Stimulated activated CD8-positive, alpha-beta memory T cell treated with anti-CD3 and anti-CD28 coated beads, Interleukin-2, amount 100 ng/mL, for 1 hour (primary cell): ENCODE results near the gene ATF5.

Source experiments
- DNase-seq, 2 donors: peaks; one replicate each; pipeline ENCODE4 v3.0.0-alpha.2; 2020; ENCODE audit warnings: low read depth in 2 of 2

ATF5 gene

DNA sequence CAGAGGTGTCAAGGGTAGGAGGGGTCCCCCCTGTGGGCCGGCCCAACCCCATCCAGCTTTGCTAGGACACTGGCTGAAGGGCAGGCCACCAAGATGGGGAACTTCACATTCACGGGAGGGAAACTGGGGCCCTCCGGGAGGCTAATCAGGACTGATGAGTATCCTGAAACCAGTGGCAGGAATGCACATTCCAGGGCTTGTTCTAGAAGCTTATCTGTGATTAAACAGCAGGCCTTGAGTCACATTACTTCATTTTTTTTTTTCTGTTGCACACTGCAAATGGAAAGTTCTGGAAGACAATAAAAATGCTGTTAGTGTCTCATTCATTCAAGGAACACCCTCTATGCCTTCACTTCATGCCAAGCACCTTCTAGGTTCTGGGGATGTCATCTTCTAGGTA lies 47.5 kb downstream of the ATF5 start:
- no peak for DNase-seq

DNA sequence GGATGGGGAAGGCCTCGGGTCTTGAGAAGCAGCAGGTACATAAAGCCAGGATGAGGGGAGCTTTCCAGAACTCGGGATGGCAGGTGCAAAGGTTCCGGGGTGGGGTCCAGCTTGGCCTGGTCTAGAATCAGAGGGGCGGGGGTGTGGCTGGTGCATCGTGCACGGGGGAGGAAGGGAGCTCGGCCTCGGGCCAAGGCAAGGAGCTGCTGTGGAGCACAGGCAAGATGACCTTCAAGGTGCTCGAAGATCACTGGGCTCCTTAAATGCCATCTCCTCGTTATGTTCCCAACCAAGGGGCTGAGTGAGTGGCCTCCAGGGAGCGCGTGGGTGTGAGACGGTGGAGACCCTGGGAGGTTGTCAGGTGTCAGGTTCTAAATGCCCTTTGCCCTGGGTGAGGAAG lies 48.1 kb downstream of the ATF5 start:
- DNase-seq, result no peak

DNA sequence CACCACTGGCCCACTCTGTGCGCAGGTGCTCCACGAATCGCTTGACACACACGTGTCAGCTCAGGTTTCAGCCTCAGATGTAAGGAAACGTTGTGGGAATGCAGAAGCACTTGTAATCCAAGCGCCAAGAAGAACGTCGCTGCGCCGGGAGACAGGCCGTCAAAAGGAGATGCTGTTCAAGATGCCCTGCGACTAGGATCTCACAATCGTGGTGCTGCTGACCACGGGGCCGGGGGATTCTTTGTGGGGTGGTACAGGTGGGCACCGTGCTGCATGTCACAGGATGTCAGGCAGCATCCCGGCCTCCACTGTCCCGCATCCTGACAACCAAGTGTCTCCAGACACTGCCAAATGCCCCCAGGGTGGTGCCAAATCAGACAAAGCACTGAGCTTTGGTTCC lies 48.9 kb downstream of the ATF5 start:
- no peak for DNase-seq

DNA sequence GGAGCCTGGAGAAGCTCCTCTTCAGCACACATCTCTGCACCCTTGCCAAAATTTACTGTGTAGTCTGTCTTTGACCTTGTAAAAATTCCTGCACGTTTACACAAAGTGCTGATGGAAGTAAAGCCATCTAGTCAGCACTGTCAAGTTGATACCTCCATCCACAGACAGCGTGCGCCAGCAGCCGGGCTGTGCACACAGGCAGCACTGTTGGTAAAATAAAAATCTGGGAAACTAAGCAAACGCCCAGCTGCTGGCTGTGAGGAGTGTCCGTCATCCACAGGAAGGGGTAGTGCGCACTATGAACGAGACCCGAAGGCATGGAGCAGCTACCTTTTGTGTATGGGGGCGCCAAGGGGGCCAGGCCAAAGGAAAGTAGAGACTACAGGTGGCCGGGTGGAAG lies 49.3 kb downstream of the ATF5 start:
- DNase-seq, result no peak

DNA sequence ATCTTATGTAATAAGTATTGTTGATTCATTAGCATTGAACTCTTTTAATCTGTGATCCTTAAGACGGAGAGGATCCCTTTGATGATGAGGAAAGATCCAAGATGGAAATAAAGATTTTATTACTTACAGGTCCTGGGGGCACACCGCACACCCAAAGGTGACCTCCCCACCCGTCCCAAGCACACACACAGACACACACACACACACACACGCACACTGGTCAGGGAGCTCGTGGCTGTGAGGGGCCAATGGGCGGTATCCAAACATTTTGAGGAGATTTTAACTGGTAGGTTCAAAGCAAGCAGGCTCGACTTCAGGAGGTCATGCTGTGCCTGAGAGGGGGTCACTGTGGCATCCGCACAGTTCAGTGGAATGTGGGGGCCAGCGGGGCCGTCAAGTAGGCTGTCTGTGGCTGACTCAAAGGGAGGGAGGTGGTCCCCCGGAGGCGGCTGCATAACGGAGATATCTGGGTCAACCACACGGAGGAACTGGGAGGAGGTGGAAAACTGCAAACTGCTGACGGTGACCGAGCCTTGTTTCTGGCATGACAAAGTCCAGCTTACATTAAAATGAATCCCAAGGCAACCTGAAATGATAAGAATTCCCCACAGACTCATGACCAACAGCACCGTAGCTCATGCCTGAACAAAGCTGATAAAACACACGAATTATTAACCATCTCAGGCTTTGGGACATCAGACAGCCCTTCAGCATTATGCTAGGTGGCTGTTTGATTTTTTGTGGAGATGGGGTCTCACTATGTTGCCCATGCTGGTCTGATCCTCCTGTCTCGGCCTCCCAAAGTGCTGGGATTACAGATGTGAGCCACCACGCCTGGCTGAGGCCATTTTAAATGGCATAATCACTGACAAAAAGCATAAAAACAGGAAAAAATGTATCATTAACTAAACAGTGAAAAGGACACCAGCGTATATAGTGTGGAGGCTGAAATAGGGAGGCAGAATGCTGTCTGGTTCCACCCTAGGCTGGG lies 52.9 kb downstream of the ATF5 start:
- DNase-seq, result no peak
